ENCODE data around the gene BAZ1A. TPM values are rescaled to one million over a fixed set of nuclear protein-coding genes. Genes with fewer than 3 reads are reported as not detected.

The BAZ1A gene
- total and polyA plus RNA-seq, 2 experiments from 2014 or later, result 24.2 to 26.8 TPM

DNA sequence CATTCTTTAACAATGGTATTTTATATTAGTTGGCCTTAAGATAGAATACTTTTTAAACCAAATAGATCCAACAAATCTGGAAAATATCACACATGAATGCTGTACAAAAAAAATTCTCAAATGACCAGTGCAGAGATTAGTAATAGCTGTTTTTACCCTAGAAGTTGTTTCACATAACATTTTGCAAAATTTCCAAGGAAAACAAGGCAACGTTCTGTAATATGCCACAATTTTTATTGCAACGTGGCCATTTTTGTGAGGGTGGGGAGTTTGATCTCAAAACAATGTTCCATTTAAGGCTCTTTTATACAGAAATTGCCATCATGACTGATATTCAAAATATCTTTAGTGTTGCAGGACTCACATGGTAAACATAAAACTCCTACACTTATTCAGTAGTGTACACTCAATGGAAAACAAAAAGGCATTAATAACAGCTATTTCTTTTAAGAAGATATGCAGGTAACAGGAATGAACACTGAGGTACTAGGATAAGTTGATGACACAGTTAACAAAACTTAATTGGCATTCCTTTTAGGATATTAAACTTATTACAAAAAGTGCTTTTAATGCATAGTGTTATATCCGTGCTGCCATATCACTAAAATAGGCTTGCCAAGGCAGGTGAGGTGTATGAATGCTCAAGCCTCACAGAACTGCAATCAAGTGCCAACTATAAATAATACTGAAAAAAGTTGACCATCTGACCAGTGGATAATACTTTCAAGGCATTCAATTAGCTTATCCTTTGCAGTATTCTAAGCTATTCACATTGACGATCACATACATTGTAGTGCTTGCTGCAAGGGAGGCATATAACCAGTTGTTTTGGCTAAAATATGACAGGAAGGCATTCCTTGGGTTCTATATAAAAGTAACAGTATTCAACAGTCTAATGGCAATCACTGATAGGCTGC is 163.1 kb downstream of the BAZ1A start:
- Histone ChIP-seq H3K36me3 (ENCODE audit: insufficient read depth) (0 out of 2 replicates have a peak, but pooled peaks cover 5% of the 10 kb centered on the region), H3K27ac (ENCODE audit: low read depth) (no peak overlapping the region), H3K9me2 (ENCODE audit: insufficient read depth) (no peaks in the 10 kb centered on the region), H2AFZ (no peak overlapping the region), H3K4me3 (no peak overlapping the region), H3K4me2 (no peak overlapping the region), H3K27me3 (ENCODE audit: insufficient read depth) (peaks cover 12% of the 10 kb centered on the region), H3K79me2 (replicated peaks; ENCODE audit: insufficient read depth) (peaks cover 13% of the 10 kb centered on the region; the same call in 1 of the 2 replicates), H4K20me1 (replicated peaks; ENCODE audit: insufficient read depth) (0 out of 2 replicates have a peak, but pooled peaks cover 3% of the 10 kb centered on the region), H3F3A (replicated peaks; ENCODE audit: low read depth) (no peaks in the 10 kb centered on the region), H3K4me1 (ENCODE audit: insufficient read depth) (peaks cover 10% of the 10 kb centered on the region; the same call in 1 of the 2 replicates)
- no peak overlapping the region for H3K4me3 Mint-ChIP-seq
- H3K4me1 Mint-ChIP-seq, result peaks cover 8% of the 10 kb centered on the region; the same call in 2 of the 3 replicates
- peaks cover 12% of the 10 kb centered on the region for H3K36me3 Mint-ChIP-seq (ENCODE audit: low read depth)
- TF ChIP-seq, protein P1, sequence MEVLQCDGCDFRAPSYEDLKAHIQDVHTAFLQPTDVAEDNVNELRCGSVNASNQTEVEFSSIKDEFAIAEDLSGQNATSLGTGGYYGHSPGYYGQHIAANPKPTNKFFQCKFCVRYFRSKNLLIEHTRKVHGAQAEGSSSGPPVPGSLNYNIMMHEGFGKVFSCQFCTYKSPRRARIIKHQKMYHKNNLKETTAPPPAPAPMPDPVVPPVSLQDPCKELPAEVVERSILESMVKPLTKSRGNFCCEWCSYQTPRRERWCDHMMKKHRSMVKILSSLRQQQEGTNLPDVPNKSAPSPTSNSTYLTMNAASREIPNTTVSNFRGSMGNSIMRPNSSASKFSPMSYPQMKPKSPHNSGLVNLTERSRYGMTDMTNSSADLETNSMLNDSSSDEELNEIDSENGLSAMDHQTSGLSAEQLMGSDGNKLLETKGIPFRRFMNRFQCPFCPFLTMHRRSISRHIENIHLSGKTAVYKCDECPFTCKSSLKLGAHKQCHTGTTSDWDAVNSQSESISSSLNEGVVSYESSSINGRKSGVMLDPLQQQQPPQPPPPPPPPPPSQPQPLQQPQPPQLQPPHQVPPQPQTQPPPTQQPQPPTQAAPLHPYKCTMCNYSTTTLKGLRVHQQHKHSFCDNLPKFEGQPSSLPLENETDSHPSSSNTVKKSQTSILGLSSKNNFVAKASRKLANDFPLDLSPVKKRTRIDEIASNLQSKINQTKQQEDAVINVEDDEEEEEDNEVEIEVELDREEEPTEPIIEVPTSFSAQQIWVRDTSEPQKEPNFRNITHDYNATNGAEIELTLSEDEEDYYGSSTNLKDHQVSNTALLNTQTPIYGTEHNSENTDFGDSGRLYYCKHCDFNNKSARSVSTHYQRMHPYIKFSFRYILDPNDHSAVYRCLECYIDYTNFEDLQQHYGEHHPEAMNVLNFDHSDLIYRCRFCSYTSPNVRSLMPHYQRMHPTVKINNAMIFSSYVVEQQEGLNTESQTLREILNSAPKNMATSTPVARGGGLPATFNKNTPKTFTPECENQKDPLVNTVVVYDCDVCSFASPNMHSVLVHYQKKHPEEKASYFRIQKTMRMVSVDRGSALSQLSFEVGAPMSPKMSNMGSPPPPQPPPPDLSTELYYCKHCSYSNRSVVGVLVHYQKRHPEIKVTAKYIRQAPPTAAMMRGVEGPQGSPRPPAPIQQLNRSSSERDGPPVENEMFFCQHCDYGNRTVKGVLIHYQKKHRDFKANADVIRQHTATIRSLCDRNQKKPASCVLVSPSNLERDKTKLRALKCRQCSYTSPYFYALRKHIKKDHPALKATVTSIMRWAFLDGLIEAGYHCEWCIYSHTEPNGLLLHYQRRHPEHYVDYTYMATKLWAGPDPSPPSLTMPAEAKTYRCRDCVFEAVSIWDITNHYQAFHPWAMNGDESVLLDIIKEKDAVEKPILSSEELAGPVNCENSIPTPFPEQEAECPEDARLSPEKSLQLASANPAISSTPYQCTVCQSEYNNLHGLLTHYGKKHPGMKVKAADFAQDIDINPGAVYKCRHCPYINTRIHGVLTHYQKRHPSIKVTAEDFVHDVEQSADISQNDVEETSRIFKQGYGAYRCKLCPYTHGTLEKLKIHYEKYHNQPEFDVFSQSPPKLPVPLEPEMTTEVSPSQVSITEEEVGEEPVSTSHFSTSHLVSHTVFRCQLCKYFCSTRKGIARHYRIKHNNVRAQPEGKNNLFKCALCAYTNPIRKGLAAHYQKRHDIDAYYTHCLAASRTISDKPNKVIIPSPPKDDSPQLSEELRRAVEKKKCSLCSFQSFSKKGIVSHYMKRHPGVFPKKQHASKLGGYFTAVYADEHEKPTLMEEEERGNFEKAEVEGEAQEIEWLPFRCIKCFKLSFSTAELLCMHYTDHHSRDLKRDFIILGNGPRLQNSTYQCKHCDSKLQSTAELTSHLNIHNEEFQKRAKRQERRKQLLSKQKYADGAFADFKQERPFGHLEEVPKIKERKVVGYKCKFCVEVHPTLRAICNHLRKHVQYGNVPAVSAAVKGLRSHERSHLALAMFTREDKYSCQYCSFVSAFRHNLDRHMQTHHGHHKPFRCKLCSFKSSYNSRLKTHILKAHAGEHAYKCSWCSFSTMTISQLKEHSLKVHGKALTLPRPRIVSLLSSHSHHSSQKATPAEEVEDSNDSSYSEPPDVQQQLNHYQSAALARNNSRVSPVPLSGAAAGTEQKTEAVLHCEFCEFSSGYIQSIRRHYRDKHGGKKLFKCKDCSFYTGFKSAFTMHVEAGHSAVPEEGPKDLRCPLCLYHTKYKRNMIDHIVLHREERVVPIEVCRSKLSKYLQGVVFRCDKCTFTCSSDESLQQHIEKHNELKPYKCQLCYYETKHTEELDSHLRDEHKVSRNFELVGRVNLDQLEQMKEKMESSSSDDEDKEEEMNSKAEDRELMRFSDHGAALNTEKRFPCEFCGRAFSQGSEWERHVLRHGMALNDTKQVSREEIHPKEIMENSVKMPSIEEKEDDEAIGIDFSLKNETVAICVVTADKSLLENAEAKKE (CRISPR knock-in tag; IDR thresholded peaks at IDR 0.05), result no peak
- TF ChIP-seq NANOG (IDR thresholded peaks at IDR 0.05; ENCODE audit: borderline replicate concordance) (no peak), POLR2AphosphoS5 (IDR thresholded peaks at IDR 0.05; ENCODE audit: low read depth) (no peak), CREB1 (CRISPR knock-in tag; IDR thresholded peaks at IDR 0.05; ENCODE audit: low read depth) (no peak), JUNB (IDR thresholded peaks at IDR 0.05; ENCODE audit: unreplicated experiment) (no peak), EZH2phosphoT487 (IDR thresholded peaks at IDR 0.05; ENCODE audit: unreplicated experiment) (no peak), ZNF114 (CRISPR knock-in tag; IDR thresholded peaks at IDR 0.05) (no peak), STAT1 (IDR thresholded peaks at IDR 0.05; ENCODE audit: unreplicated experiment) (no peak), ZNF331 (CRISPR knock-in tag; IDR thresholded peaks at IDR 0.05; ENCODE audit: low read depth) (no peak), EZH2 (IDR thresholded peaks at IDR 0.05; ENCODE audit: low read depth, unreplicated experiment) (no peak)
- TF ChIP-seq, protein P2, sequence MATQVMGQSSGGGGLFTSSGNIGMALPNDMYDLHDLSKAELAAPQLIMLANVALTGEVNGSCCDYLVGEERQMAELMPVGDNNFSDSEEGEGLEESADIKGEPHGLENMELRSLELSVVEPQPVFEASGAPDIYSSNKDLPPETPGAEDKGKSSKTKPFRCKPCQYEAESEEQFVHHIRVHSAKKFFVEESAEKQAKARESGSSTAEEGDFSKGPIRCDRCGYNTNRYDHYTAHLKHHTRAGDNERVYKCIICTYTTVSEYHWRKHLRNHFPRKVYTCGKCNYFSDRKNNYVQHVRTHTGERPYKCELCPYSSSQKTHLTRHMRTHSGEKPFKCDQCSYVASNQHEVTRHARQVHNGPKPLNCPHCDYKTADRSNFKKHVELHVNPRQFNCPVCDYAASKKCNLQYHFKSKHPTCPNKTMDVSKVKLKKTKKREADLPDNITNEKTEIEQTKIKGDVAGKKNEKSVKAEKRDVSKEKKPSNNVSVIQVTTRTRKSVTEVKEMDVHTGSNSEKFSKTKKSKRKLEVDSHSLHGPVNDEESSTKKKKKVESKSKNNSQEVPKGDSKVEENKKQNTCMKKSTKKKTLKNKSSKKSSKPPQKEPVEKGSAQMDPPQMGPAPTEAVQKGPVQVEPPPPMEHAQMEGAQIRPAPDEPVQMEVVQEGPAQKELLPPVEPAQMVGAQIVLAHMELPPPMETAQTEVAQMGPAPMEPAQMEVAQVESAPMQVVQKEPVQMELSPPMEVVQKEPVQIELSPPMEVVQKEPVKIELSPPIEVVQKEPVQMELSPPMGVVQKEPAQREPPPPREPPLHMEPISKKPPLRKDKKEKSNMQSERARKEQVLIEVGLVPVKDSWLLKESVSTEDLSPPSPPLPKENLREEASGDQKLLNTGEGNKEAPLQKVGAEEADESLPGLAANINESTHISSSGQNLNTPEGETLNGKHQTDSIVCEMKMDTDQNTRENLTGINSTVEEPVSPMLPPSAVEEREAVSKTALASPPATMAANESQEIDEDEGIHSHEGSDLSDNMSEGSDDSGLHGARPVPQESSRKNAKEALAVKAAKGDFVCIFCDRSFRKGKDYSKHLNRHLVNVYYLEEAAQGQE (IDR thresholded peaks at IDR 0.05; ENCODE audit: unreplicated experiment), result no peak
- TF ChIP-seq, protein P3, sequence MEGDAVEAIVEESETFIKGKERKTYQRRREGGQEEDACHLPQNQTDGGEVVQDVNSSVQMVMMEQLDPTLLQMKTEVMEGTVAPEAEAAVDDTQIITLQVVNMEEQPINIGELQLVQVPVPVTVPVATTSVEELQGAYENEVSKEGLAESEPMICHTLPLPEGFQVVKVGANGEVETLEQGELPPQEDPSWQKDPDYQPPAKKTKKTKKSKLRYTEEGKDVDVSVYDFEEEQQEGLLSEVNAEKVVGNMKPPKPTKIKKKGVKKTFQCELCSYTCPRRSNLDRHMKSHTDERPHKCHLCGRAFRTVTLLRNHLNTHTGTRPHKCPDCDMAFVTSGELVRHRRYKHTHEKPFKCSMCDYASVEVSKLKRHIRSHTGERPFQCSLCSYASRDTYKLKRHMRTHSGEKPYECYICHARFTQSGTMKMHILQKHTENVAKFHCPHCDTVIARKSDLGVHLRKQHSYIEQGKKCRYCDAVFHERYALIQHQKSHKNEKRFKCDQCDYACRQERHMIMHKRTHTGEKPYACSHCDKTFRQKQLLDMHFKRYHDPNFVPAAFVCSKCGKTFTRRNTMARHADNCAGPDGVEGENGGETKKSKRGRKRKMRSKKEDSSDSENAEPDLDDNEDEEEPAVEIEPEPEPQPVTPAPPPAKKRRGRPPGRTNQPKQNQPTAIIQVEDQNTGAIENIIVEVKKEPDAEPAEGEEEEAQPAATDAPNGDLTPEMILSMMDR (conservative IDR thresholded peaks at IDR 0.05; ENCODE audit: low read depth in 2 of 2), result no peak
- TF ChIP-seq, protein P4, sequence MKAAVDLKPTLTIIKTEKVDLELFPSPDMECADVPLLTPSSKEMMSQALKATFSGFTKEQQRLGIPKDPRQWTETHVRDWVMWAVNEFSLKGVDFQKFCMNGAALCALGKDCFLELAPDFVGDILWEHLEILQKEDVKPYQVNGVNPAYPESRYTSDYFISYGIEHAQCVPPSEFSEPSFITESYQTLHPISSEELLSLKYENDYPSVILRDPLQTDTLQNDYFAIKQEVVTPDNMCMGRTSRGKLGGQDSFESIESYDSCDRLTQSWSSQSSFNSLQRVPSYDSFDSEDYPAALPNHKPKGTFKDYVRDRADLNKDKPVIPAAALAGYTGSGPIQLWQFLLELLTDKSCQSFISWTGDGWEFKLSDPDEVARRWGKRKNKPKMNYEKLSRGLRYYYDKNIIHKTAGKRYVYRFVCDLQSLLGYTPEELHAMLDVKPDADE (IDR thresholded peaks at IDR 0.05), result no peak
- ATAC-seq, result no peak
- no peaks in the 10 kb centered on the region for H3K9me3 Mint-ChIP-seq
- peaks cover 4% of the 10 kb centered on the region for H3K27me3 Mint-ChIP-seq (ENCODE audit: insufficient read depth, low read depth, poor library complexity)
- H3K27ac Mint-ChIP-seq, result no peak overlapping the region
- no peak for DNase-seq (ENCODE audit: low spot score)
